Measurements from ENCODE around the gene HDAC4. TPM values are rescaled to one million over a fixed set of nuclear protein-coding genes. Genes with fewer than 3 reads are reported as not detected.

HDAC4 gene
- polyA plus RNA-seq, 1 donor (not counting 4 experiments of a cell fraction or from before 2014, with no cell fraction given) = 2.9 TPM

DNA sequence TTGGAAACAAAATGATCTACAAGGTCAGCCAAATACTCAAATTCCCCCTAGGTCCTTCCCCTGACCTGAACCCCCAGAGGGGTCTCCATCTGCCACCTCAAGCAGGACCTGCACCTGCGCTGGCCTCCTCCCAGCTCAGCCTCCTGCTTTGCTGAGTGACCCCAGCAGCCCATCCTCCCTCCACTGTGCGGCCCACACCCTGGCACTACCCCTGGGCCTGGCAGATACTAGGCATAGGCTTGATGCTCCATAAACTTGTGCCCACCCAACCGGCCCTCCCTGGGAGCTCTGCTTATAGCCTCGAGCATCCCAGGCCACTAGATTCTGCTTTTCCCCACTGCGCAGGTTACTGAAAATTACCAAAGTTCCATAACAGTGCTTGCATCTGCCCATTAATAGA is 156.2 kb downstream of the HDAC4 start:
- Histone ChIP-seq H3K27ac (ENCODE audit: control insufficient read depth, insufficient read depth, low read length) (no peak overlapping the region), H3K4me3 (ENCODE audit: control insufficient read depth in 2 of 3, extremely low read depth in 1 of 3, insufficient read depth in 2 of 3, low read depth in 1 of 3, low read length in 3 of 3) (no peak overlapping the region), H3K27me3 (ENCODE audit: control insufficient read depth, extremely low read depth, insufficient read depth, low read length) (no peaks in the 10 kb centered on the region), H3K9me1 (ENCODE audit: control insufficient read depth, extremely low read depth, insufficient read depth, low read length) (no peaks in the 10 kb centered on the region), H3K79me2 (ENCODE audit: control insufficient read depth, insufficient read depth, low read length) (no peaks in the 10 kb centered on the region), H4K20me1 (ENCODE audit: control insufficient read depth, extremely low read depth, insufficient read depth, low read length) (no peaks in the 10 kb centered on the region), H2AFZ (ENCODE audit: control insufficient read depth, low read length) (no peak overlapping the region), H3K9ac (ENCODE audit: control insufficient read depth, extremely low read depth, insufficient read depth, low read length) (no peak overlapping the region), H3K36me3 (ENCODE audit: control insufficient read depth in 2 of 2, extremely low read depth in 1 of 2, insufficient read depth in 2 of 2, low read length in 2 of 2) (no peaks in the 10 kb centered on the region), H3K9me3 (ENCODE audit: control insufficient read depth, low read depth, low read length) (no peaks in the 10 kb centered on the region), H3K4me2 (ENCODE audit: control insufficient read depth, extremely low read depth, insufficient read depth, low read depth, low read length) (no peak overlapping the region), H3K4me1 (ENCODE audit: control insufficient read depth, extremely low read depth, insufficient read depth, low read length) (peaks cover 14% of the 10 kb centered on the region)
- FAIRE-seq (no peak), DNase-seq (ENCODE audit: low read depth, low spot score) (no peak)
- dilution Hi-C loops (cut with MboI; ENCODE audit: extremely low pct_ligation_motif_present, low sequenced_read_pairs) = no loop called here
- no peak for TF ChIP-seq EZH2 (IDR thresholded peaks at IDR 0.05; ENCODE audit: low read length)
- TF ChIP-seq, protein P1, sequence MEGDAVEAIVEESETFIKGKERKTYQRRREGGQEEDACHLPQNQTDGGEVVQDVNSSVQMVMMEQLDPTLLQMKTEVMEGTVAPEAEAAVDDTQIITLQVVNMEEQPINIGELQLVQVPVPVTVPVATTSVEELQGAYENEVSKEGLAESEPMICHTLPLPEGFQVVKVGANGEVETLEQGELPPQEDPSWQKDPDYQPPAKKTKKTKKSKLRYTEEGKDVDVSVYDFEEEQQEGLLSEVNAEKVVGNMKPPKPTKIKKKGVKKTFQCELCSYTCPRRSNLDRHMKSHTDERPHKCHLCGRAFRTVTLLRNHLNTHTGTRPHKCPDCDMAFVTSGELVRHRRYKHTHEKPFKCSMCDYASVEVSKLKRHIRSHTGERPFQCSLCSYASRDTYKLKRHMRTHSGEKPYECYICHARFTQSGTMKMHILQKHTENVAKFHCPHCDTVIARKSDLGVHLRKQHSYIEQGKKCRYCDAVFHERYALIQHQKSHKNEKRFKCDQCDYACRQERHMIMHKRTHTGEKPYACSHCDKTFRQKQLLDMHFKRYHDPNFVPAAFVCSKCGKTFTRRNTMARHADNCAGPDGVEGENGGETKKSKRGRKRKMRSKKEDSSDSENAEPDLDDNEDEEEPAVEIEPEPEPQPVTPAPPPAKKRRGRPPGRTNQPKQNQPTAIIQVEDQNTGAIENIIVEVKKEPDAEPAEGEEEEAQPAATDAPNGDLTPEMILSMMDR (optimal IDR thresholded peaks at IDR 0.05 in 1 of 3, IDR thresholded peaks at IDR 0.05 in 1 of 3, conservative IDR thresholded peaks at IDR 0.05 in 1 of 3; ENCODE audit: extremely low read depth in 1 of 3, insufficient read depth in 2 of 3, low read length in 3 of 3) = no peak

DNA sequence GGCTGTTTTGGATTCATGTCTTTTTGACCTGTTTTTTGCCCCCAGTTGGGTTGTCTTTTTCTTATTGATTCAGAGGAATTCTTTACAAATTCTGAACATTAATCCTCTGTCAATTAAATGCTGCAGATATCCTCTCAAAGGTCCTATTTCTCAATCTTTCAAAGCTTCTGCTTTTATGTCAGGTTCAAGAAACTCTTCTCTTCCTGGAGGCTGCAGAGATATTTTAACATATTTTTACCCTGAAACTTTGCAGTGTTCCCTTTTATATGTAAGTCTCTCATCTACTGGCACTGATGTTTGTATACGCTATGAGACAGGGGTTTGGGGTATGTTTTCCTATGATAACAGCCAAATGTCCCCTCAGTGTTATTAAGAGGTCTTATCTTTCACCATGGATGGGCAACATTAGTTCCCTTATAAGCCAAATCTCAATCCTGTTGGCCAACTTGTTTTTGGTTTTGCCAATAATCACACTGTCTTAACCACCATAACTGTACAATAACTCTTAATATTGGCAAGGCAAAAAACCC is 159.3 kb downstream of the HDAC4 start:
- Histone ChIP-seq H3K4me2 (ENCODE audit: control insufficient read depth, extremely low read depth, insufficient read depth, low read depth, low read length) (no peak overlapping the region), H3K36me3 (ENCODE audit: control insufficient read depth in 2 of 2, extremely low read depth in 1 of 2, insufficient read depth in 2 of 2, low read length in 2 of 2) (no peaks in the 10 kb centered on the region), H3K27ac (ENCODE audit: control insufficient read depth, insufficient read depth, low read length) (no peak overlapping the region), H4K20me1 (ENCODE audit: control insufficient read depth, extremely low read depth, insufficient read depth, low read length) (no peaks in the 10 kb centered on the region), H3K4me1 (ENCODE audit: control insufficient read depth, extremely low read depth, insufficient read depth, low read length) (peaks cover 8% of the 10 kb centered on the region), H3K4me3 (ENCODE audit: control insufficient read depth in 2 of 3, extremely low read depth in 1 of 3, insufficient read depth in 2 of 3, low read depth in 1 of 3, low read length in 3 of 3) (no peak overlapping the region), H3K9me3 (ENCODE audit: control insufficient read depth, low read depth, low read length) (no peaks in the 10 kb centered on the region), H3K79me2 (ENCODE audit: control insufficient read depth, insufficient read depth, low read length) (no peaks in the 10 kb centered on the region), H3K9me1 (ENCODE audit: control insufficient read depth, extremely low read depth, insufficient read depth, low read length) (no peaks in the 10 kb centered on the region), H3K9ac (ENCODE audit: control insufficient read depth, extremely low read depth, insufficient read depth, low read length) (no peak overlapping the region), H2AFZ (ENCODE audit: control insufficient read depth, low read length) (no peak overlapping the region), H3K27me3 (ENCODE audit: control insufficient read depth, extremely low read depth, insufficient read depth, low read length) (no peaks in the 10 kb centered on the region)
- no peak for TF ChIP-seq EZH2 (IDR thresholded peaks at IDR 0.05; ENCODE audit: low read length)
- TF ChIP-seq, protein P1 (optimal IDR thresholded peaks at IDR 0.05 in 1 of 3, IDR thresholded peaks at IDR 0.05 in 1 of 3, conservative IDR thresholded peaks at IDR 0.05 in 1 of 3; ENCODE audit: extremely low read depth in 1 of 3, insufficient read depth in 2 of 3, low read length in 3 of 3) = no peak
- dilution Hi-C loops (cut with MboI; ENCODE audit: extremely low pct_ligation_motif_present, low sequenced_read_pairs) = no loop called here
- DNase-seq (ENCODE audit: low read depth, low spot score) (no peak), FAIRE-seq (no peak)
